RWPE1 (cell line): ENCODE results near the gene TCP11.

Experiments used
- CTCF ChIA-PET: fragments of 350-600 bp; sonication (Branson Sonifier 250); formaldehyde crosslinking; extraction: SDS; loops from one replicate; lab custom pipeline; 2021; lab: Yijun Ruan, JAX
- POLR2A ChIA-PET: fragments of 400-600 bp; formaldehyde crosslinking; extraction: SDS; loops from one replicate; lab custom pipeline; 2020; ENCODE audit warnings: antibody characterized with exemption; ENCODE audit not compliant: low non-redundant PET; lab: Yijun Ruan, JAX
- DNase-seq: peaks from one replicate; pipeline ENCODE4 v3.0.0; 2012; ENCODE audit warnings: low spot score
- H3K27ac ChIP-seq: fragments of 450-650 bp; 2 replicates; pipeline ENCODE4 v1.5.1; 2017
- TF ChIP-seq, protein P1 (sequence below): fragments of 450-650 bp; conservative IDR thresholded peaks from 2 replicates; pipeline ENCODE4 v1.5.1; 2017; ENCODE audit warnings: low read depth, mild to moderate bottlenecking

TCP11 gene

DNA sequence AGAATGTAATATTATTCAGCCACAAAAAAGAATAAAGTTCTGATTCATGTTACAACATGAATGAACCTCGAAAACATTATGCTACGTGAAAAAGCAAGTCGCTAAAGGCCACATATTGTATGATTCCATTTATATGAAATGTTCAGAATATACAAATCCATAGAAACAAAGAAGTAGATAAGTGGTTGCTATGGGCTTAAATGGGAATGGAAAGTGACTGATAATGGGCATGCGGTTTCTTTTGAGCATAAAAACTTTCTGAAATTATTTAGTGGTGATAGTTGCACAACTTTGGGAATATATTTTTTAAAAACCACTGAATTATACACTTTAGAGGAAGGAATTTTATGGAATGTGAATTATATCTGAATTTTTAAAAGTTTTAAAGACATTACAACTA lies 33.4 kb upstream of the TCP11 start:
- TF ChIP-seq, protein P1, sequence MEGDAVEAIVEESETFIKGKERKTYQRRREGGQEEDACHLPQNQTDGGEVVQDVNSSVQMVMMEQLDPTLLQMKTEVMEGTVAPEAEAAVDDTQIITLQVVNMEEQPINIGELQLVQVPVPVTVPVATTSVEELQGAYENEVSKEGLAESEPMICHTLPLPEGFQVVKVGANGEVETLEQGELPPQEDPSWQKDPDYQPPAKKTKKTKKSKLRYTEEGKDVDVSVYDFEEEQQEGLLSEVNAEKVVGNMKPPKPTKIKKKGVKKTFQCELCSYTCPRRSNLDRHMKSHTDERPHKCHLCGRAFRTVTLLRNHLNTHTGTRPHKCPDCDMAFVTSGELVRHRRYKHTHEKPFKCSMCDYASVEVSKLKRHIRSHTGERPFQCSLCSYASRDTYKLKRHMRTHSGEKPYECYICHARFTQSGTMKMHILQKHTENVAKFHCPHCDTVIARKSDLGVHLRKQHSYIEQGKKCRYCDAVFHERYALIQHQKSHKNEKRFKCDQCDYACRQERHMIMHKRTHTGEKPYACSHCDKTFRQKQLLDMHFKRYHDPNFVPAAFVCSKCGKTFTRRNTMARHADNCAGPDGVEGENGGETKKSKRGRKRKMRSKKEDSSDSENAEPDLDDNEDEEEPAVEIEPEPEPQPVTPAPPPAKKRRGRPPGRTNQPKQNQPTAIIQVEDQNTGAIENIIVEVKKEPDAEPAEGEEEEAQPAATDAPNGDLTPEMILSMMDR = no peak
- no peak for DNase-seq
- ChIA-PET CTCF (interaction anchor here (0.9 to 1.5 kb wide), 2 partner anchors 10 to 31 kb away, joined by 3 to 5 read pairs; no protein-coding TSS in a partner anchor), POLR2A (no interaction called here)
- H3K27ac ChIP-seq = no peak overlapping the region

DNA sequence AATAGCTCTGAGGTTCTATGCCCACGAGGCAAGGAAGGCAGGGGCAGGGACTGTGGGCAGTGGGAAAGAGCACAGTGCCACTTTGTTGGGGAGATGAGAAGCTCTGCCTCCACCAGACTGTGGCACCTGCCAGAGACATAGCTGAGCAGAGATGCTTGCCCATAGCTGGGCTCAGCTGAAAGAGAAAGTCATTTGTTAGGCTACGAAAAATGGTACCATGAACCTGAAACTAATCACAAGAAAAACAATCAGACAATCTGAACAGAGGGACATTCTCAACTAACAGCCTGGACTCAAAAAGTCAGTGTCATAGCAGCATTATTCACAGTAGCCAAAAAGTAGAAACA lies 32.9 kb upstream of the TCP11 start:
- ChIA-PET CTCF (interaction anchor here (0.7 to 1.5 kb wide), 2 partner anchors 9 to 345 kb away, joined by 3 read pairs; no protein-coding TSS in a partner anchor), POLR2A (no interaction called here)
- H3K27ac ChIP-seq = no peak overlapping the region
- TF ChIP-seq, protein P1 = no peak
- DNase-seq = no peak

DNA sequence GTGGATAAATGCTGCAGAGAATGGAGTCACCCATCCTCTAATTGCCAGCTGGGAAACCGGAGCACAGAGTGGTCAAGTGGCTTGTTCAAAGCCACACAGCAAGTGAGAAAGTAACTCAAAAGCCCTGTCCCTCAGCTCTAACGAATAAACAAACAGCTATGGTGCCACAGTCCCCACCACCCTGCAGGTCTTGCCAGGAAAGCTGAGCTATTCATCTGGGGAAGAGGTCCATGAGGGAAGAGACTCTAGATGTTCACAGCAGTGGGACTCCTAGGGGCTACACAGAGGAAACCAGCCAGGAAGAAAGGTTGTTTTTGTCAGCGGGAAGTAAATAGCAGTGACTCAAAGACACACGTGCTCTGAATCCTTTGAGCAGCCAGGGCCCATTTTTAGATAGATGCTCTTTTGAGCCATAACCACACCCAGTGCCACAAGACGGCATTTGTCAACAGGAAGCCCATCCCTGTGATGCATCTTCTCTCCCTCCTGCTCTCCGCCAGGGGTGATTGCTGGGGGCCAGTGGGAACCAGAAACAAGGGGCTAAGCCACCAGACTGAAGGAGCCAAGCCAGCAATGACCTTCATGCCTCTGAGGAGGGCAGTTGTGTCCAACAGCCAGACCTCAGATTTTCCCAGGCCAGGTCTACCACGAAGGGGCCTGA lies 32.4 kb upstream of the TCP11 start:
- DNase-seq = no peak
- H3K27ac ChIP-seq = no peak overlapping the region
- ChIA-PET POLR2A (interaction anchor here (0.5 kb wide), 1 partner anchor 964 kb away, joined by 4 read pairs; no protein-coding TSS in a partner anchor), CTCF (interaction anchor here (0.7 to 1.1 kb wide), 2 partner anchors 26 to 344 kb away, joined by 3 to 5 read pairs; no protein-coding TSS in a partner anchor)
- TF ChIP-seq, protein P1 = no peak

DNA sequence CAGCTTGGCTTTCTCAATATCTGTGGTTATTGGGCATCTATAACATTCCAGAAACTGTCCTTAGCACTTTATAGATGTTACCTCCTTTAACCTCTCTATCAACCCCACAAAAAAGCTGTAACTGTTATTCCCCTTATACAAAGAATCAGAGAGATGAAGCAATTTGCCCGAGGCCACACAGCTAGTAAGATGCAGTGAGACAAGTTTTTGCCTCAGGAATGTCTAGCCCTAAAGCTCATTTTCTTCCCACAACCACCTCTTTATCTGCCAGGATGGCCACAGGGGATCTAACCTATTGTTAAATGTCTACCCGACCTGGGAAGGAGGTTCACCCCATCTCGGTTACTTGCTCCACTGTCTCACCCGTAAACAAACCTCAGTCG lies 31.9 kb upstream of the TCP11 start:
- POLR2A ChIA-PET = interaction anchor here (0.5 kb wide), 1 partner anchor 963 kb away, joined by 4 read pairs; no protein-coding TSS in a partner anchor
- TF ChIP-seq, protein P1 = no peak
- CTCF ChIA-PET = interaction anchor here (1.1 kb wide), 1 partner anchor 26 kb away, joined by 5 read pairs; no protein-coding TSS in a partner anchor
- DNase-seq = no peak
- H3K27ac ChIP-seq = no peak overlapping the region

DNA sequence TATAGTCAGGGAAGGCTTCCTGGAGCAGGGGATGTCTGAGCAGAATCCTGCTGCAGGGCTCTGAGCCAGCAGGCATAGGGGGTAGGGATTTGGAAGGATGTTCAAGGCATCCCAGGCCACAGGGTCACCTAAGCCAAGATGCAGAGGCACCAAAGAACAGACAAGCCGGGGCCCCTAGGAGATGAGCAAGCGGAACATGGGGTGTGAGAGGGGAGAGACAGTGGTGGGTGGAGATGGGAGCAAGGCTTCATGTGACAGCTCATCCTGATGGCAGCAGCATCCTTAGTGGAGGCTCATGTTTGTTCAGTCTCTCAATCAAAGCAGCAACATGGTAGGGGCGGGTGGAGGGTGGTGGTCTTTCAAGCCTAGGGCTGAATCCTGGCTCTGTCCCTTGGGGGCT lies 29.8 kb upstream of the TCP11 start:
- CTCF ChIA-PET = interaction anchor here (0.5 kb wide), 1 partner anchor 9 kb away, joined by 3 read pairs; no protein-coding TSS in a partner anchor
- no peak overlapping the region for H3K27ac ChIP-seq
- POLR2A ChIA-PET = no interaction called here
- TF ChIP-seq, protein P1 = no peak
- DNase-seq = no peak

DNA sequence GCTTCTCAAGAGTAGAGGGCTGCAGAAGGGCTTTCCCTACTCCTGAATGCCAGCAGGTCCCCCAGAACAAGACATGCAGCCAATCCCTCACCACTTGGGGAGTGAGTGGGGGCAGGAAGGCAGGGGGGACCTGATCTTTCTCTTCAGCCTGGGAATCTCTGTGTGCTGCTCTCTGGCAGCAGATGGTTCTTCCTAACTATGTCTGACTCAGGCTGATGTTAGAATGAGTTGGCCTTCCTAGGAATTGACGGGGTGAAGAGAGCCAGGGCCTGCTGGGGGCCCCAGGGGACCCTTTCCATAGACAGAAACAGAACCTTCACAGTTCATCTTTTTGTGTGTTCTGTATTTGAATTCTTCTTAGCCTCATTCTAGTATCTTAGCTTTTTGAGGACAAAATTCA lies 29.0 kb upstream of the TCP11 start:
- H3K27ac ChIP-seq = no peak overlapping the region
- POLR2A ChIA-PET = no interaction called here
- DNase-seq = no peak
- TF ChIP-seq, protein P1 = no peak
- CTCF ChIA-PET = no interaction called here
